Hematopoietic multipotent progenitor cell treated with erythropoietin and hydrocortisone succinate and interleukin-3 and kit ligand, for 17 days (in vitro differentiated cells): ENCODE measurements around the gene DCTN2.
A peak's percentile ranks its signal among the peaks of the same experiment; 100 is the strongest.
"Not testable (repeated sequence)": the region's sequence is repeated elsewhere in the genome, so short reads cannot be mapped to it uniquely, and the experiment has no call there.

Experiments
- DNase-seq: peaks from one replicate; pipeline ENCODE4 v3.0.0-alpha.2; 2015; ENCODE audit warnings: low spot score

DCTN2 gene

GRCh38 chr12:57527184-57527583 is 19.8 kb downstream of the DCTN2 start:
- DNase-seq = no peak

GRCh38 chr12:57526477-57527126 is 20.4 kb downstream of the DCTN2 start:
- no peak for DNase-seq

- no peak for DNase-seq
Observed at GRCh38 chr12:57525615-57526383, 21.2 kb downstream of the DCTN2 start.

GRCh38 chr12:57524814-57525614 is 22.0 kb downstream of the DCTN2 start:
- DNase-seq = no peak

- DNase-seq = no peak
Observed at GRCh38 chr12:57523706-57524614, 23.0 kb downstream of the DCTN2 start.

- peak; percentile 74 for DNase-seq
Observed at GRCh38 chr12:57522887-57523705, 23.9 kb downstream of the DCTN2 start.

- peak; percentile 97 for DNase-seq
Observed at GRCh38 chr12:57522011-57522886, 24.7 kb downstream of the DCTN2 start, which contains the start of gene MBD6. TSS of gene MBD6 (plus strand) at chr12:57522824. CDS start at chr12:57524304, 1,480 bp downstream.

GRCh38 chr12:57521525-57522010 is 25.4 kb downstream of the DCTN2 start:
- no peak for DNase-seq

GRCh38 chr12:57520053-57520818 is 26.8 kb downstream of the DCTN2 start, which contains the start of gene DDIT3:
TSS of gene DDIT3 (minus strand) at chr12:57520514. CDS start at chr12:57517406, 3,108 bp downstream.
- peak; percentile 99 for DNase-seq

GRCh38 chr12:57519796-57520052 is 27.3 kb downstream of the DCTN2 start:
- DNase-seq = no peak

- DNase-seq = peak; percentile 44
Observed at GRCh38 chr12:57518920-57519795, 27.8 kb downstream of the DCTN2 start.

- DNase-seq = peak; percentile 39
Observed at GRCh38 chr12:57518176-57518919, 28.6 kb downstream of the DCTN2 start.

- not testable (repeated sequence) for DNase-seq
Observed at GRCh38 chr12:57517718-57518117, 29.3 kb downstream of the DCTN2 start.

GRCh38 chr12:57517187-57517586 is 29.8 kb downstream of the DCTN2 start:
- DNase-seq = peak; percentile 49

GRCh38 chr12:57516617-57517153 is 30.3 kb downstream of the DCTN2 start:
- no peak for DNase-seq

GRCh38 chr12:57515934-57516541 is 31.0 kb downstream of the DCTN2 start:
- DNase-seq = peak; percentile 31
